ENCODE data around the gene NMRAL1. TPM values are rescaled to one million over a fixed set of nuclear protein-coding genes. Genes with fewer than 3 reads are reported as not detected.

The NMRAL1 gene
- total and polyA plus RNA-seq, 2 experiments from 2014 or later, result 50.7 to 61.7 TPM

GRCh38 chr16:4510747-4511426 lies 36.5 kb upstream of the NMRAL1 start:
- TF ChIP-seq CTCF (conservative IDR thresholded peaks at IDR 0.05; ENCODE audit: low read depth in 2 of 2), result no peak
- TF ChIP-seq EZH2 (IDR thresholded peaks at IDR 0.05; ENCODE audit: low read depth, unreplicated experiment), result no peak
- TF ChIP-seq ZNF462 (CRISPR knock-in tag; IDR thresholded peaks at IDR 0.05), result no peak
- TF ChIP-seq EZH2phosphoT487 (IDR thresholded peaks at IDR 0.05; ENCODE audit: unreplicated experiment), result no peak
- no peak for TF ChIP-seq CREB1 (CRISPR knock-in tag; IDR thresholded peaks at IDR 0.05; ENCODE audit: low read depth)
- TF ChIP-seq ZNF114 (CRISPR knock-in tag; IDR thresholded peaks at IDR 0.05), result no peak
- no peak for TF ChIP-seq ETS1 (IDR thresholded peaks at IDR 0.05)
- no peak; the same call in 1 of the 2 replicates for TF ChIP-seq POLR2AphosphoS5 (IDR thresholded peaks at IDR 0.05; ENCODE audit: low read depth)
- no peak for TF ChIP-seq STAT1 (IDR thresholded peaks at IDR 0.05; ENCODE audit: unreplicated experiment)
- no peak for TF ChIP-seq JUNB (IDR thresholded peaks at IDR 0.05; ENCODE audit: unreplicated experiment)
- TF ChIP-seq NANOG (IDR thresholded peaks at IDR 0.05; ENCODE audit: borderline replicate concordance), result no peak
- TF ChIP-seq REST (IDR thresholded peaks at IDR 0.05; ENCODE audit: unreplicated experiment), result no peak
- no peak for TF ChIP-seq ZNF331 (CRISPR knock-in tag; IDR thresholded peaks at IDR 0.05; ENCODE audit: low read depth)
- DNase-seq (ENCODE audit: low spot score), result no peak
- H3K27ac Mint-ChIP-seq, result no peak overlapping the region
- peaks cover 39% of the 10 kb centered on the region for H3K36me3 Mint-ChIP-seq (ENCODE audit: low read depth)
- peaks cover 19% of the 10 kb centered on the region for H3K4me1 Mint-ChIP-seq
- H3K36me3 ChIP-seq (ENCODE audit: insufficient read depth), result no peaks in the 10 kb centered on the region
- no peak for ATAC-seq
- H3K9me3 Mint-ChIP-seq, result no peaks in the 10 kb centered on the region
- H3K4me3 ChIP-seq, result no peak overlapping the region
- 0 out of 2 replicates have a peak, but pooled peaks cover 7% of the 10 kb centered on the region for H3F3A ChIP-seq (replicated peaks; ENCODE audit: low read depth)
- H3K9me2 ChIP-seq (ENCODE audit: insufficient read depth), result no peaks in the 10 kb centered on the region
- H3K27me3 ChIP-seq (ENCODE audit: insufficient read depth), result no peaks in the 10 kb centered on the region
- H3K4me1 ChIP-seq (ENCODE audit: insufficient read depth), result peaks cover 16% of the 10 kb centered on the region
- no peak overlapping the region for H2AFZ ChIP-seq
- H3K4me3 Mint-ChIP-seq, result no peak overlapping the region
- no peak overlapping the region for H3K27ac ChIP-seq (ENCODE audit: low read depth)
- peaks cover 6% of the 10 kb centered on the region; the same call in 1 of the 2 replicates for H3K79me2 ChIP-seq (replicated peaks; ENCODE audit: insufficient read depth)
- H3K27me3 Mint-ChIP-seq (ENCODE audit: insufficient read depth, low read depth, poor library complexity), result peaks cover 15% of the 10 kb centered on the region
- peaks cover 11% of the 10 kb centered on the region for H4K20me1 ChIP-seq (replicated peaks; ENCODE audit: insufficient read depth)
- no peak overlapping the region for H3K4me2 ChIP-seq

Data from GM23338 (cell line).